ENCODE results near the gene LRRC34. TPM values are rescaled to one million over a fixed set of nuclear protein-coding genes. Genes with fewer than 3 reads are reported as not detected.

LRRC34 gene
- total and polyA plus RNA-seq, 4 donors: 0.22 to 2.8 (median 0.85) TPM

- 97% methylated on average over 4 of the region's 4 CpGs for WGBS
- H3K4me1 ChIP-seq (ENCODE audit: control insufficient read depth in 4 of 4, insufficient read depth in 4 of 4, low read length in 3 of 4): no peaks in the 10 kb centered on the region
- TF ChIP-seq YY1 (IDR thresholded peaks at IDR 0.05) (no peak), HNF4A (conservative IDR thresholded peaks at IDR 0.05) (no peak), REST (IDR thresholded peaks at IDR 0.05) (no peak), JUND (IDR thresholded peaks at IDR 0.05) (no peak), TAF1 (conservative IDR thresholded peaks at IDR 0.05) (no peak), CTCF (IDR thresholded peaks at IDR 0.05; ENCODE audit: low read depth, low read length, missing input control) (no peak), NR2F2 (IDR thresholded peaks at IDR 0.05) (no peak), GABPA (IDR thresholded peaks at IDR 0.05 in 1 of 2, conservative IDR thresholded peaks at IDR 0.05 in 1 of 2) (no peak), ZBTB33 (IDR thresholded peaks at IDR 0.05) (no peak), RXRA (IDR thresholded peaks at IDR 0.05) (no peak), FOXA1 (IDR thresholded peaks at IDR 0.05) (no peak), EGR1 (IDR thresholded peaks at IDR 0.05; ENCODE audit: low read depth in 2 of 2) (no peak), HNF4G (IDR thresholded peaks at IDR 0.05) (no peak), FOXA2 (IDR thresholded peaks at IDR 0.05) (no peak), SP1 (IDR thresholded peaks at IDR 0.05) (no peak), MAX (IDR thresholded peaks at IDR 0.05) (no peak), ATF3 (IDR thresholded peaks at IDR 0.05) (no peak)
- H3K9ac ChIP-seq (ENCODE audit: low read depth in 1 of 2, low read length in 2 of 2): no peak overlapping the region
- no peak overlapping the region for H3K27ac ChIP-seq (ENCODE audit: low read depth in 1 of 2, low read length in 2 of 2)
- H3K9me3 ChIP-seq (ENCODE audit: control insufficient read depth in 4 of 4, low read length in 3 of 4): no peaks in the 10 kb centered on the region
- no peaks in the 10 kb centered on the region for H3K27me3 ChIP-seq (ENCODE audit: control insufficient read depth in 4 of 4, insufficient read depth in 4 of 4, low read length in 3 of 4)
- DNase-seq (ENCODE audit: low spot score): no peak
- peaks cover 1 to 44% (median 37%) of the 10 kb centered on the region in 4 donors for H3K36me3 ChIP-seq (ENCODE audit: control insufficient read depth in 4 of 4, insufficient read depth in 3 of 4, low read depth in 1 of 4, low read length in 3 of 4)
- H3K4me3 ChIP-seq (ENCODE audit: low read depth in 1 of 3, low read length in 3 of 3): no peak overlapping the region
These were observed 25.6 kb downstream of the LRRC34 start for GRCh38 chr3:169787120-169787519.

All from liver (tissue), 9 donors.